ENCODE results near the gene AKR1A1. TPM values are rescaled to one million over a fixed set of nuclear protein-coding genes. Genes with fewer than 3 reads are reported as not detected.

Gene AKR1A1
- total RNA-seq, 1 experiment from 2014 or later, result 94.9 TPM

DNA sequence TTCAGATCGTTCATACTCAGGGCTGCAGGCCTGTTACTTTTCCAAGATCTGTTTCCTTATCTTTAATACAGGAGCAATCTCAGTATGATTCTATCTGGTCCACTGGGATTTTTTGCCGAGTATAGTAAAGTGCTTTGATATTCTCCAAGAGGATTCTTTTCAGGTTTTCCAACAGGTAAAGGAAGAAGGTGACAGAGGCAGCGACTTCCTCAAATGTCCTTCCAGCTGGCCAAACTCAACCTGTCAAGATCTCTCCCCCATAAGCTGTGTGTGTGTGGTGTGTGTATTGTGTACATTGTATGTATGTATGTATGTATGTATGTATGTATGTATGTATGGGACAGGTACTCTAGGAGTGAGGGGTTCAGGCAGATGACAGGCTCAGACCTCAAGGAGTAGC, 1.1 kb downstream of the AKR1A1 start:
- no peak overlapping the region for H3K27ac ChIP-seq (ENCODE audit: low read length)
- H3K36me3 ChIP-seq (ENCODE audit: low read depth, low read length), result peaks cover 15% of the 10 kb centered on the region; the same call in 1 of the 2 replicates
- H3K4me2 ChIP-seq (ENCODE audit: low read length), result peak overlapping the region; percentile 96
- no peaks in the 10 kb centered on the region for H3F3A ChIP-seq (ENCODE audit: low read length, unreplicated experiment)
- H3K9me2 ChIP-seq (replicated peaks; ENCODE audit: low read length), result no peaks in the 10 kb centered on the region
- H3K9ac ChIP-seq (ENCODE audit: low read length), result peak overlapping the region; percentile 90
- ChIA-PET POLR2A (ENCODE audit: unreplicated experiment) (interaction anchor here (0.6 to 2.6 kb wide), 2 partner anchors 27 to 30 kb away, joined by 3 to 21 read pairs; partner anchors contain the start of gene PRDX1), CTCF (no interaction called here)
- no peaks in the 10 kb centered on the region for H3K27me3 ChIP-seq (ENCODE audit: low read length)
- intact Hi-C loops (cut with micrococcal nuclease), result no loop called here
- H4K20me1 ChIP-seq (ENCODE audit: low read length), result no peaks in the 10 kb centered on the region
- H3K4me3 ChIP-seq (ENCODE audit: low read length), result peak overlapping the region; percentile 92
- ATAC-seq (no peak; the same call in 1 of the 2 replicates), DNase-seq (no peak)
- H3K9me3 ChIP-seq (ENCODE audit: low read length), result no peaks in the 10 kb centered on the region
- TF ChIP-seq, protein P1, sequence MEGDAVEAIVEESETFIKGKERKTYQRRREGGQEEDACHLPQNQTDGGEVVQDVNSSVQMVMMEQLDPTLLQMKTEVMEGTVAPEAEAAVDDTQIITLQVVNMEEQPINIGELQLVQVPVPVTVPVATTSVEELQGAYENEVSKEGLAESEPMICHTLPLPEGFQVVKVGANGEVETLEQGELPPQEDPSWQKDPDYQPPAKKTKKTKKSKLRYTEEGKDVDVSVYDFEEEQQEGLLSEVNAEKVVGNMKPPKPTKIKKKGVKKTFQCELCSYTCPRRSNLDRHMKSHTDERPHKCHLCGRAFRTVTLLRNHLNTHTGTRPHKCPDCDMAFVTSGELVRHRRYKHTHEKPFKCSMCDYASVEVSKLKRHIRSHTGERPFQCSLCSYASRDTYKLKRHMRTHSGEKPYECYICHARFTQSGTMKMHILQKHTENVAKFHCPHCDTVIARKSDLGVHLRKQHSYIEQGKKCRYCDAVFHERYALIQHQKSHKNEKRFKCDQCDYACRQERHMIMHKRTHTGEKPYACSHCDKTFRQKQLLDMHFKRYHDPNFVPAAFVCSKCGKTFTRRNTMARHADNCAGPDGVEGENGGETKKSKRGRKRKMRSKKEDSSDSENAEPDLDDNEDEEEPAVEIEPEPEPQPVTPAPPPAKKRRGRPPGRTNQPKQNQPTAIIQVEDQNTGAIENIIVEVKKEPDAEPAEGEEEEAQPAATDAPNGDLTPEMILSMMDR (conservative IDR thresholded peaks at IDR 0.05; ENCODE audit: low read depth, low read length), result no peak
- no peak for TF ChIP-seq EZH2 (IDR thresholded peaks at IDR 0.05; ENCODE audit: low read length, unreplicated experiment)
- TF ChIP-seq EZH2phosphoT487 (IDR thresholded peaks at IDR 0.05; ENCODE audit: borderline replicate concordance, low read length), result no peak
- BruUV-seq (replicated peaks), result no TSS peak
- H2AFZ ChIP-seq (ENCODE audit: low read length), result no peak overlapping the region
- H3K4me1 ChIP-seq (ENCODE audit: insufficient read depth, low read length), result peaks cover 15% of the 10 kb centered on the region
- H3K79me2 ChIP-seq (ENCODE audit: low read length), result peaks cover 44% of the 10 kb centered on the region

DNA sequence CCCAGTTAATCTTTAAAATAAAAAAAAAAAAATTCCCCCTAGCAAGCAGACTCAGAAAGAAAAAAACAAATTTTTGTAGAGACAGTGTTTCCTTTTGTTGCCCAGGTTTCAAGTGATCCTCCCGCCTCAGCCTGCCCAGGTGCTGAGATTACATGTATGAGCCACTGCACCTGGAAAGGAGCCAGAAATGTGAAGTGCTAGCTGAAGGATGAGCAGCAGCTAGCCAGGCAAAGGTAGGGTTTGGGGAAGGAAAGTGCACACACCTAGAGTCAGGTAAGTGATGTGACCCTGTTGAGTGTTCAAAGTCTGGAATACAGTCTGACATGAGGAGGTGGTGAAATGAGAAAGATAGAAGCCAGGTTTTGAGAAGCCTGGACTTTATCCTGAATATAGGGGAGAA, 1.7 kb downstream of the AKR1A1 start:
- H3K9ac ChIP-seq (ENCODE audit: low read length), result peak overlapping the region; percentile 90; the same call in 1 of the 2 replicates
- no peak for TF ChIP-seq EZH2 (IDR thresholded peaks at IDR 0.05; ENCODE audit: low read length, unreplicated experiment)
- no peak for ATAC-seq
- no peaks in the 10 kb centered on the region for H3K27me3 ChIP-seq (ENCODE audit: low read length)
- BruUV-seq (replicated peaks), result no TSS peak
- intact Hi-C loops (cut with micrococcal nuclease), result no loop called here
- DNase-seq, result peak; percentile 63
- CTCF ChIA-PET, result no interaction called here
- no peaks in the 10 kb centered on the region for H3F3A ChIP-seq (ENCODE audit: low read length, unreplicated experiment)
- no peak overlapping the region for H3K27ac ChIP-seq (ENCODE audit: low read length)
- no peaks in the 10 kb centered on the region for H4K20me1 ChIP-seq (ENCODE audit: low read length)
- H3K9me3 ChIP-seq (ENCODE audit: low read length), result no peaks in the 10 kb centered on the region
- POLR2A ChIA-PET (ENCODE audit: unreplicated experiment), result interaction anchor here (2.6 kb wide), 1 partner anchor 31 kb away, joined by 21 read pairs; the partner anchor contains the start of gene PRDX1
- H3K79me2 ChIP-seq (ENCODE audit: low read length), result peaks cover 48% of the 10 kb centered on the region
- H3K4me3 ChIP-seq (ENCODE audit: low read length), result peak overlapping the region; percentile 92
- no peaks in the 10 kb centered on the region for H3K9me2 ChIP-seq (replicated peaks; ENCODE audit: low read length)
- peak overlapping the region; percentile 96 for H3K4me2 ChIP-seq (ENCODE audit: low read length)
- peaks cover 15% of the 10 kb centered on the region; the same call in 1 of the 2 replicates for H3K36me3 ChIP-seq (ENCODE audit: low read depth, low read length)
- no peak overlapping the region for H2AFZ ChIP-seq (ENCODE audit: low read length)
- H3K4me1 ChIP-seq (ENCODE audit: insufficient read depth, low read length), result peaks cover 15% of the 10 kb centered on the region

- ChIA-PET CTCF (no interaction called here), POLR2A (ENCODE audit: unreplicated experiment) (no interaction called here)
- Histone ChIP-seq H2AFZ (ENCODE audit: low read length) (no peak overlapping the region), H3K36me3 (ENCODE audit: low read depth, low read length) (peaks cover 15% of the 10 kb centered on the region; the same call in 1 of the 2 replicates), H3K4me2 (ENCODE audit: low read length) (no peak overlapping the region), H3K79me2 (ENCODE audit: low read length) (peaks cover 57% of the 10 kb centered on the region), H3K9me3 (ENCODE audit: low read length) (no peaks in the 10 kb centered on the region), H3K9ac (ENCODE audit: low read length) (no peak overlapping the region), H4K20me1 (ENCODE audit: low read length) (no peaks in the 10 kb centered on the region), H3K4me1 (ENCODE audit: insufficient read depth, low read length) (peaks cover 15% of the 10 kb centered on the region), H3K27me3 (ENCODE audit: low read length) (no peaks in the 10 kb centered on the region), H3F3A (ENCODE audit: low read length, unreplicated experiment) (no peaks in the 10 kb centered on the region), H3K4me3 (ENCODE audit: low read length) (no peak overlapping the region), H3K27ac (ENCODE audit: low read length) (no peak overlapping the region), H3K9me2 (replicated peaks; ENCODE audit: low read length) (no peaks in the 10 kb centered on the region)
- DNase-seq (no peak), ATAC-seq (no peak)
- TF ChIP-seq EZH2 (IDR thresholded peaks at IDR 0.05; ENCODE audit: low read length, unreplicated experiment) (no peak), EZH2phosphoT487 (IDR thresholded peaks at IDR 0.05; ENCODE audit: borderline replicate concordance, low read length) (no peak)
- TF ChIP-seq, protein P1 (conservative IDR thresholded peaks at IDR 0.05; ENCODE audit: low read depth, low read length), result no peak
- intact Hi-C loops (cut with micrococcal nuclease), result no loop called here
- no TSS peak for BruUV-seq (replicated peaks)
Measured at GRCh38 chr1:45554198-45554597, 3.6 kb downstream of the AKR1A1 start.

Data from PC-3 (cell line).